AG09319 (cell line): ENCODE data around the gene SETDB1.

Experiments
- DNase-seq: peaks from one replicate; pipeline ENCODE4 v3.0.0-alpha.2; 2010; ENCODE audit warnings: low read depth; ENCODE audit errors: extremely low read depth
- CTCF ChIP-seq: IDR thresholded peaks from 2 replicates; pipeline ENCODE4 v1.5.1; 2011; ENCODE audit warnings: low read depth, mild to moderate bottlenecking, inconsistent platforms, low read length, moderate library complexity

The SETDB1 gene

DNA sequence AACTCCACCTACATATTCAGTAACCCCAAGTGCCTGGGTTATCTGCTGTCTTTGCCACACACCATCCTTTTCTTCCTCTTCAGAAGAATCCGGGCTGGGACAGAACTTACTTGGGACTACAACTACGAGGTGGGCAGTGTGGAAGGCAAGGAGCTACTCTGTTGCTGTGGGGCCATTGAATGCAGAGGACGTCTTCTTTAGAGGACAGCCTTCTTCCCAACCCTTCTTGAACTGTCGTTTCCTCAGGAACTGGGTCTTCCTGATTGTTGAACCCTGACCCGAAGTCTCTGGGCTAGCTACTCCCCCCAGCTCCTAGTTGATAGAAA lies 38.0 kb downstream of the SETDB1 start:
- TF ChIP-seq CTCF: no peak
- no peak for DNase-seq

GRCh38 chr1:150965605-150966004 lies 39.4 kb downstream of the SETDB1 start:
- no peak for DNase-seq
- no peak for TF ChIP-seq CTCF

- DNase-seq: no peak
- no peak for TF ChIP-seq CTCF
Observed at GRCh38 chr1:150966011-150966410, 39.8 kb downstream of the SETDB1 start.

GRCh38 chr1:150967936-150968335 lies 41.8 kb downstream of the SETDB1 start:
- DNase-seq: no peak
- no peak for TF ChIP-seq CTCF

- no peak for DNase-seq
- no peak for TF ChIP-seq CTCF
Observed at GRCh38 chr1:150968491-150968890, 42.3 kb downstream of the SETDB1 start.

GRCh38 chr1:150969626-150970025 lies 43.5 kb downstream of the SETDB1 start:
- no peak for DNase-seq
- TF ChIP-seq CTCF: no peak

DNA sequence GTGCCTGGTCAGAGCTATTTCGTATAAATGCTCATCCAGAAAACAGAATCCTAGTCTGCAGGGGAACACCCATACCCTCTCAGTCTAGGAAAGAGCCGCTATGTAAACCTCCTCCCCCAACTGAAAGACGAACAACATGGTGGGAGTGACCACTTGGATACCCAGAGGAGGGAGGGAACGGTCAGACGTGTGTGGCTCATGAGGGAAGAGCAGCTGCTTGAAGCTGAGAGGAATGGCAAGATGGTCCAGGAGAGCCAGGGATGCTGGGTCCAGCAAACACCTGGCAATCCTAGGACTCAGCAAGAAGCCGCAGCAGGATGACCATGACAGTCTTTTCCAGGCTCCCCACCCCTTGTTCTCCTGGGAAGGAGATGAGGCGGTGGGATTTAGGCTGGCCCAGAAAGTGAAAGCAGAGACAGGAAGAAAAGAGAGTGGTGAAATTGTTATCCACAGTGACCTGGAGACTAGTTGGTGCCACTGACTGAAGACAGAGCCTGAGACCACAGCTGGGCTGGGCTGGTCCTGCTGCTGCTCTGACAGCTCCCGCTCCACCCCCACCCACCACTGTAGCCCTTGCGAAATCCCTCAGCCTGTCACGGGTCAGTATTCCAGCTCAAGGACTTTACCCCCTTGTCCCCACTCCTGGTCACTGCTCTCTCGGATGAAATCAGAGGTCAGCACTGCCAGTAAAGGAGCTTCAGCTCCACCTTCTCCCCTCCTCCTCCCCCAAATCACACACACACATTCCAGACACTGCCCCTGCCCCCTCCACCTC lies 44.8 kb downstream of the SETDB1 start:
- TF ChIP-seq CTCF: no peak
- no peak for DNase-seq
